Medulla oblongata (tissue), 1 donor: ENCODE results near the gene MFSD6.

Experiments
- DNase-seq: peaks from one replicate; pipeline ENCODE4 v3.0.0-alpha.2; 2015; ENCODE audit errors: extremely low spot score

Gene MFSD6

DNA sequence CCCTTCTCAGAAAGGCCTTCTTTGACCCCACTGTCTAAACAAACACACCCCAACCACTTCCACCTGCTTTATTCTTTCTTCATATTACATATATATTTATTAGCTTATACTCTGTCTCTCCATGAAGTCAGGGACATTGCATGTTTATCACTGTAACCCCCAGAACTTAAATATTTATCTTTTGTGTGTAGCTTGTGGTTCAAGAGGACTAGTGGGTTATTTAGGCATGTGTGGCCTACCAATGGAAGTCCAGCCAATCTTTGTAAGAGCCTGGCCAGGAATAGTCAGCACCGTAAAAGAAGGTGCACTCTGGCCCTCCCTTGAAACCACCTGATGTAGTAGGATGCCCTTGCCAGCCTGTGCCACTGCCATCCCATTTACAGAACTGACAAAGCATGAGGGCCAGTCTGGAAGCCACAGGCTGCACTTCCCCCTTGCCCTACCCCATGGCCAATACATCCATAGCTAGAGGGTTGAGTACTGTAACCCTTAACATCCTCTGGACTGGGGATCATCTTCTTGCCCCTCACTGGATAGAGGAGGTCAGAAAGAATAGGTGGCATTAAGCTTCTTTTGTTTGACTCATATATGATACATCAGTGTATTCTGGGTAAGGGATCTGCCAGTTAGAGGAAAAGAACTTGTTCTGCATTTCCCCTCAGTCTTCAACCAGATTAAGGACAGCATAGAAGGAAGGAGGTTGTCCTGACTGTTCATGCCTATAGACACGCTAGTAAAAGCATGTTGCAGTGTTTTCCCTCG is 121.5 kb downstream of the MFSD6 start:
- no peak for DNase-seq

DNA sequence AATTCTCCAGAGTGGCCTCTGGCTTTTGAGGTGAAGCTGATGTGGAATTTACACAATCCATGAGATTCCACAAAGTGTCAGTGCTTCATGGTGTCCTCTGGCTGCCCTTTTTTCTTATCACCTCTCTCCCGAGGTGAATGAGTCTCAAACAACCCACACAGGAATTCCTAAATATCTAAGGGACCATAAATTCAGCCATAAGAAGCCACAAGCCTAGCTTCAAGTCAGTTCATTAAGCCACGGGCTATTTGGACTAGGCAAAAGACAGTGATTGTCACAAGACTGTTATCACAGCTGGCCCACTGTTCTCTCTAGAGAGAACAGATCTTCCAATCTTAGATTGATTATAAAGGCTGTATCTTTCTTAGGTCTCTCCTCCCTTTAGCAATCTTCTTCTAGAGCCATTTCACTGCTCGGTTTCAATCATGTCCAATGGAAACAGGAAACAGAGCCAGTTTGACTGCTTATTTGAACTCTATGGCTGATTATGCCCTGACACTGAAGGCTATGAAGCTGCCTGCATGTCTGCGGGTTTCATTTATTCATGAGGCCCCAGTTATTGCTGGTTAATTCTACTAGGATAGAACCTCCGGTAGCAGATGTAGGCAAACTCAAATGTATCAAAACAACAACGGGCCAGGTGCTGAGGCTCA is 122.2 kb downstream of the MFSD6 start:
- peak; percentile 33 for DNase-seq

DNA sequence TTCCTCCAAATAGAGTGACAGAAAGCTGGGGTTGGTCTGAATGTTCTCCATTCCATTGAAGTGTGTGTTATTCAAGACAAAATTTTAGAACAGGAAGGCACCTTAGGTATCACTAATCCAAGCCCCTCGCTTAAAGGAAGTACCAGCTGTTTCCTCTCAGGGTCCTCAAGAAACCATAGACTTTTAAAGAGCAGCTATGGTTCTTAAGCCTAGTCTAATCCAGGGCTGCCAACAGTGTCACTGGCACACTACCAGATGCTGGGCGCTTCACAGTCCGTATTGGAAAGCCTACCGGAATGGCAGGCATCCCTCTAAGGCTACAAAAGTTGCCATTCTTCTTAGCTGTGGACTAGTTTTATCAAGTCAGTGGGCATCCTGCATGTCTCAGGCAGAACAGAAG is 124.4 kb downstream of the MFSD6 start:
- no peak for DNase-seq

DNA sequence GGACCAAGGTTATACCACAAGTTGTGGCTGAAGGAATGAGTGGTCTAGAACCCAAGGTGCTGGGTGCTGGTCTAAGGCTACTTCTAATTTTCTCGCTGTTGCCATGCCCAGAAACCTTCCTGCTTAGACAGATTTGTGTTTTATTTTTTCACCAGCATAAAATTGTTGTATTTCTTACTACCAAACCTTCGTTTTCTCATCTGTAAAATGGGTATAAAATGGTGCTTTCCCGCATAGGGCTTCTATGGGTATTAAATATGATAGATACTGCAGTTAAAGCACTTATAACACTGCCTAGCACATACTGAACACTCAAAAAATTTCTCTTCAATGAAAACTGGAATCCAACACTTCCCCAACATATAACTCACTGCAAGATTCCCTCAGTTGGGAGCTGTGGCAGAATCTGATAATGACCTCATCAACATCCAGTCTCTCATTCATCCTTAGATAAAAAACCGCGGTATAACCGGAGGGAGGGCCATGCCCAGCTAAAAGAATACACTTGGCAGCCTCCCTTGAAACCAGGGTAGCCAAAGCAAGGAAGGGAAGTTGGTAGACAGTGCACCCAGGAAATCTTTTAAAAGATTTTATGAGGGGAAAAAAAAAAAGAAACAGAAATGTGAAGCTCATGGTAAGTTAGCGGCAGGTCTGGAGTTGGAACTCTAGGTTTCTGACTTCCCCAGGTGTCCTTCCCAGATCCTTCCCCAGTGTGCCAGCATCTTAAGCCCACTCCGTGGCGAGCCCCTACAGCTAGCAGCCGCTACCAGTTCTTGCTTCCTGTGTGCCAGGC is 125.2 kb downstream of the MFSD6 start:
- no peak for DNase-seq

DNA sequence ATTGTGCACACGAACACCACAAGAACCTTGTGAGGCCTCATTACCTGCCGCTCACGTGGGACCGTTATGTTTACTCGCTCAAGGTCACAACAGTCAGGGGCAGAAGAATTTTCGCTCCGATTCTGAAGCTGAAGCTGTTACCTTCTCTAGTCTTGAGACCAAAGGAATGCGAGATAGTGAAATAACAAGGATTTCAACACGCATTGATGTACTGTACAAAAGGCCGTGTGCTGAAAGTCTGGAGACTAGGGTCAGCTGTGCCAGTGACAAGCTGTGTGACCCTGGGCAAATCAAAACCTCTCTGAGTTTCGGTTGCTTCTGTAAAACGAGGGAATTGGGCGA is 125.8 kb downstream of the MFSD6 start:
- DNase-seq, result peak; percentile 38

DNA sequence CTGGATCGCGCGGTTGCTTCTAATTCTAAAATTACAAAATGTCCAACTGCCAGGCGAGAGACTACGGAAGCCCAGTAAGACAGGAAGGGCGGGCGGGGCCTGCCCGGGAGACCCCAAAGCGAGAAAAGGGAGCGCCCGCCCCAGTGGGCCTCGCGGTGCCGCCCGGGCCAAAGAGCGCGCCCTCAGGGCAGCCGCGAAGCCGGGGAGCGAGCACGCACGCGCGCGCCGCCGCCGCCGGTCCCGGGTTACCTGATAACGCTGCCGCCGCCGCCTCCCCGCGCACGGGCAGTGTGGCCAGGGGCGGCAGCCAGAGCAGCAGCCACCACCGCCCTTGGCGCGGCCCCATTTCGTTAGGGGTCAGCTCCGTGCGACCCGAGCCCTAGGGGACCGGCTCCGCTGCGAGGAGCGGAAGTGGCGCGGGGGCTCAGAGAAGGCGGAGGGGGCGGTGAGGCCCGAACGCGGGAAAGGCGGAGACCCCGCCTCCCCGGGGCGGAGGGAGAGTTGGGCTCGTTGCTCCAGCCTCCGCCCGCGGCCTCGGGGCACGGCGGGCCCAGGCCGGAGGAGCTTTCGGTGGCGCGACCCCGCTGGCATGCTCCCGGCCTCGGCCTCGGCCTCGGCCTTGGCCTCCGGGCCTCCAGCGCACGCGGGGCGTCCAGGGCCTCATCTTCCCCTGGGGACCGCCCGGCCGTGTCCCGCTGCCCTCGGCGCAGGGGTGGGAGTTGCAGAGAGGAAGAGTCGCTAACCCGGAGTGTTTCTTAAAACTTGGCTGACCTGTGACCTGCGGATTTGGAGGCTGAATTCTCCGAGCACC is 126.4 kb downstream of the MFSD6 start, which contains the start of gene NEMP2:
Gene NEMP2, minus strand, starts transcription at position 413 of the 811 bp plus-strand sequence. Its CDS starts 67 bp downstream, at position 346.
- DNase-seq, result peak; percentile 71

DNA sequence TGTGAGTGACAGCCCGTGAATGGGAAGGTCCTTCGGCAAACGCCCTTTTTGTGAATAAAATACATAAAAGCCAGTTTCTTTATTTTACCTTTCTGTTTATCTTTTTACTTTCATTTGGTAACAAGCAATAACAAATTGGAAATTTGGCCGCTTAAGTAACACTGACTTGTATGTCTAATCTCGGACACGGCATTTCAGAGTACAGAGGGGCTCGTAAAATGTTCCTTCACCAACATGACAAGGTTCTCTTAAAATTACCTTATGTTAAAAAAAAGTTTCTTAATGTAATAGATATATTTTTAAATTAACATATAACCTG is 126.9 kb downstream of the MFSD6 start:
- DNase-seq, result no peak

DNA sequence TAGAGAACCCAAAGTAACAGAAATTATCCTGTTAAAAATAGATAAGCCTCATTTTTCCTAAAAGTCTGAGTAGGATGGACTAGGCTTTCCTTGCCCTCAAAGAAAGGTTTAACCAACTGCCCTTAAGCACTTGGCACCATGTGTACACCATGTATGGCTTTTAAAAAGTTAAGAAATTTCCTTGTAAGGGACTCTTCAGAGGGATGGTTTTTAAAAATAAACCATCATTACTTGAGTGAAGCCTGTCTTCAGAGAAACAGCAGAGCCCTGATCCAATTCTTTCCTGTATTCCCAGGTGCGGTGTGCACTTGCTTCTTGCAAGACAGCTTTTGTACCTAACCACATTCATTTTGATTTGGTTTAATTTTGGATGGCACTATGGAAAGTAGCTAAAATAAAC is 127.4 kb downstream of the MFSD6 start:
- DNase-seq, result no peak

DNA sequence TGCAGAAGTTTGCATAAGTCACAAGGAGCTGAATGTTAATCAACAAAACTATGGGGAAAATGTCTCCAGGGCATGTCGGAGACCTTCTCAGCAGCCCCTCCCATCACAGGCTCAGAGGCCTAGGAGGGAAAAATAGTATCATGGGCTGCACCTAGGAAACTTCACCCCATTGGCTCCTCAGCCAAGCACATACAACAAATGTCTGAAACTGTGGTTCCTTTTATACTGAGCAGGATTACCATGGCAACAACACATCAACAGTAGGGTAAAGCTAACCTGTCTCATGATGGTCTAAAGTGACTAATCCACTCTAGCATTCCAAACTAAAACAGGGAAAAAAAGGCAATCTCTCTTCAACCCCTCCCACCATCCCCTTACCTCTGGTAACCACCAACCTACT is 129.6 kb downstream of the MFSD6 start:
- DNase-seq, result no peak

DNA sequence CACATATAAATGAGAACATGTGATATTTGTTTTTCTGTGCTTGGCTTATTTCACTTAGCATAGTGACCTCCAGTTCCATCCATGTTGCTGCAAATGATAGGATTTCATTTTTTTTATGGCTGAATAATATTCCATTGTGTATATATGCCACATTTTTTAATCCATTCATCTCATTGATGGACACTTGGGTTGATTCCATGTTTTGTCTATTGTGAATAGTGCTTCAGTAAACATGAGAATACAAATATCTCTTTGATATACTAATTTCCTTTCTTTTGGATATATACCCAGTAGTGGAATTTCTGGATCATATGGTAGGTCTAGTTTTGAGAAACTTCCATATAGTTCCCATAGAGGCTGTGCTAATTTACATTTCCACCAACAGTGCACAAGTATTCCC is 130.0 kb downstream of the MFSD6 start:
- no peak for DNase-seq

DNA sequence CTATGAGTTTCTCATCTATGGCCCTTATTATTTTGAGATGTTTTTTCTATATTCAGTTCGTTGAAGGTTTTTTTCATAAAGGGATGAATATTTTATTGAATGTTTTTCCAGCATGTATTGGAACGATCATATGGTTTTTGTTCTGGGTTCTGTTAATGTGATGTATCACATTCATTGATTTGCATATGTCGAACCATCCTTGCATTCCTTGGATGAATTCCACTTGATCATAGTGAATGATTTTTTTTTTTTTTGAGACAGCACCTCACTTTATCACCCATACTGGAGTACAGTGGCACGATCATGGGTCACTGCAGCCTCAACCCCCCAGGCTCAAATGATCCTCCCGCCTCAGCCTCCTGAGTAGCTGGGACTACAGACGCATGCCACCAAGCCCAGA is 131.9 kb downstream of the MFSD6 start:
- no peak for DNase-seq

DNA sequence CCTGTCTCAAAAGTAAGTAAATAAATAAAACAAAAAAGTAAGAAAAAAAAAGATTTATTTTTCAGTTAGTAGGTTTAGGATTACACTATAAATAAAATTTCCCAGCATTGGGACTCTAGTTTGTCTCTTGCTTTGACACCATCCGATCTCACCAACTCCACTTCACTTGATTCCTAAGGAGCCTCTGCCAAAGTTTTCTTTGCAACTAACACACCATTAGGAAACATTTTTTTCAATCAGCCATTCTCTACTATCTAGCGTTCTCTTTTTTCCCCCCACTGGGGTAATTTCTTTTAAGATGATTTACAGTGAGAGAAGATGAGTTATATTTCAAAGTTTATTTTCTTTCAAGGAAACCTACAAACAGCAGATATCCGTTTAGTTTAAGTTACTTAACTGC is 136.9 kb downstream of the MFSD6 start:
- DNase-seq, result no peak

DNA sequence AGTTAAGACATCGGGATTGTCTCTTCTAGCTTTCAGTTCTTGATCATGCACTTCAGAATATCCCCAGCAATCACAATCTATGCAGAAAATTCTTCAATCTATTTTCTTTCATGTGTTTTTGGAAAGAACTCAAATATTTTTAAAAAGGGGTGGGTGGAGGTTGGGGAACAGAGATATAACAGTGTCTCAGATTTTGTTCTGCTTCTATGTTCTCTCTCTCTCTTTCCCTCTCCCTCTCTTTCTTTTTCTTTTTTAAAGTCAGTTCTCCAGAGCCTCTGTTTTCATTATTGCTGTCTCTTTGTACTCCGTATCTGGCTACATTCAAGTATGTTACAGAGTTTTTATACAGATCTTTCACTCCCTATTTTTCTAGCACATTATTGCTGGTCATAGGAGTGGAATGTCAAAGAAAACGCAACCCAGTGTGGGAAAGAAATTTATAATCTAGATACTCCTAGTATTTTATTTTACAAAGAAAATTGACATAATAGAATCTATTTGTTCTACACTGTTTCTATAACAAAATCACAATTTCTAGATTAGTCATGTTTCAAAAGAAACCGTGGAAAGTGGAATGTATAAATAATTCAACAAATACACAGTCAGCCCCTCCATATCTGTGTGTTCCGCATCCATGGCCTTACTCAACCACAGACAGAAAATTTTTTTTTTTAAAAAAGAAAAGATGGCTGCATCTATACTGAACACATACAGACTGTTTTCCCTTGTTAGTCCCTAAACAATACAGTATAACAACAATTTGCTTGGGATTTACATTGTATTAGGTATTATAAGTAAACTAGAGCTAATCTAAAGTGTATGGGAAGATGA is 137.6 kb downstream of the MFSD6 start:
- DNase-seq, result no peak

DNA sequence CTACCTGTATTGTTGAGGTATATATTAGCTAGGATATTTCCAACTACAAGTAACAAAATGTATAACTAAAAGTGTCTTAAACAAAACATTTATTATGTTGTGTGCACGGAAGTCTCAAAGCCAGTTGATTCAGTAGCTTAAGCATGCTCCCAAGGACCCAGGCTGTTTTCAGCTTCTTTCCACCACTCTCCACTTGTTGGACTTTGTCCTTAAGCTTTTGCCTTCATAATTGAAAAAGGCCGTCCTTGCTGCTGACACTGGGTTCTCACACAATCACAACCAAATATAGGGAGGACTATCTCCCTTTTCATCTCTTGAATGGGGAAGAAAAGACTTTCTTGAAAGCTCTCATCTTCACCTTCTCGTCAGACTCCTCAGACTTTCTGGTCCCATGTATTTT is 138.6 kb downstream of the MFSD6 start:
- DNase-seq, result no peak

DNA sequence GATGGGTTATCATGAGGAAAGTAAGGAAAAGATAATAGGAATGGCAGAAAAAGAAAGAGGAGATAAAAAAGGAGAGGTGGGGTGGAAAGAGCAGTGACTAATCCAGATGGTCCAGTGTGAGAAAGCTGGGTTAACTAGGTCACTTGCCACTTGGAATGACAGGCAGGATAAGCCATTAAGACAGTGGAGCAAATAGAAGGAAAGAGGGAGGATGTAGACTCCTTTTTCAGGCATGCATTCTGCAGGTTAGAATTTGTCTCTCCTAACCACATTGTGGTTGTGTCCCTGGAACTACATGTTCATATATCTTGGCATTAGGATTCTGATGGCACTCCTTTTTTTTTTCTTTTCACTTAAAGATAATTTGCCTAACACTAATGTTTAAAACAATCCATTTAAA is 139.7 kb downstream of the MFSD6 start:
- DNase-seq, result no peak

DNA sequence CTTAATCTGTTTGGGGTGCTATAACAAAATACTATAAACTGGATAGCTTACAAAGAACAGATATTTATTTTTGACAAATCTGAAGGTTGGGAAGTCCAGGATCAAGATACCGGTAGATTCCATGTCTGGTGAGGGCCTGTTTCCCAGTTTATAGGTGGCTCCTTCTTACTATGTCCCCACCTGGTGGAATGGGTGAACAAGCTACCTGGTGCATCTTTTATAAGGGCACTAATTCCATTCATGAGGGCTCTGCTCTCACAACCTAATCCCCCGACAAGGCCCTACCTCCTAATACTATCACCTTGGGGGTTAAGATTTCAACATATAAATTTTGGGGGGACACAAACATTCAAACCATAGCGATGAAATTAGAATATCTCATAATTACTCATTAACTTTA is 142.0 kb downstream of the MFSD6 start:
- DNase-seq, result no peak
